A673 (cell line): Measurements from ENCODE around the gene PACSIN2.

ENCODE experiments used
- CTCF ChIP-seq: fragments of 300-800, 200-600 bp; sonication (generic); conservative IDR thresholded peaks from 2 replicates; pipeline ENCODE4 v1.5.1; 2017; ENCODE audit warnings: low read depth, mild to moderate bottlenecking, antibody characterized with exemption, low read length, moderate library complexity, mixed read lengths
- EZH2 ChIP-seq: fragments of 200-600 bp; sonication (generic); IDR thresholded peaks from 2 replicates; pipeline ENCODE4 v1.6.1; 2017; ENCODE audit warnings: borderline replicate concordance, low read depth, mild to moderate bottlenecking, mixed read lengths, antibody characterized with exemption, low read length; ENCODE audit not compliant: poor library complexity, severe bottlenecking

- TF ChIP-seq EZH2, result no peak
- TF ChIP-seq CTCF, result no peak
Measured at GRCh38 chr22:43002202-43002586, 12.8 kb downstream of the PACSIN2 start.
